AG09319 (cell line): ENCODE results near the gene ASAP2.

Experiments
- DNase-seq: peaks from one replicate; pipeline ENCODE4 v3.0.0-alpha.2; 2010; ENCODE audit warnings: low read depth; ENCODE audit errors: extremely low read depth
- TF ChIP-seq, protein P1 (sequence below): IDR thresholded peaks from 2 replicates; pipeline ENCODE4 v1.5.1; 2011; ENCODE audit warnings: low read depth, mild to moderate bottlenecking, inconsistent platforms, low read length, moderate library complexity

Gene ASAP2

DNA sequence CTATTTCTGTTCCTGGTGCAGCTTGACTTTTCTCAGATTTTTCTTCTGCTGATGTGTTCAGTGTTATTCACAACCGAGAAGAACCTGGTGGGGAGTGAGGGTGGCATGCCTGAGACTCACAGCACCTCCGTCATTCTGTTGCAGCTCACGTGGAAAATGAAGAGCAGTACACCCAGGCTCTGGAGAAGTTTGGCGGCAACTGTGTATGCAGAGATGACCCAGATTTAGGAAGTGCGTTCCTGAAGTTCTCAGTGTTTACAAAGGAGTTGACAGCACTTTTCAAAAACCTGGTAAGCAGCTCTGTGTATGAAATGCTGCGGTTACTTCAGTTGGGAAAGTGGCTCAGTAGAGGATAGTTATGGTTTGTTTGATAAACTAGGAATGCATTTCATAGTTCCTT, 90.5 kb downstream of the ASAP2 start:
- no peak for DNase-seq
- TF ChIP-seq, protein P1, sequence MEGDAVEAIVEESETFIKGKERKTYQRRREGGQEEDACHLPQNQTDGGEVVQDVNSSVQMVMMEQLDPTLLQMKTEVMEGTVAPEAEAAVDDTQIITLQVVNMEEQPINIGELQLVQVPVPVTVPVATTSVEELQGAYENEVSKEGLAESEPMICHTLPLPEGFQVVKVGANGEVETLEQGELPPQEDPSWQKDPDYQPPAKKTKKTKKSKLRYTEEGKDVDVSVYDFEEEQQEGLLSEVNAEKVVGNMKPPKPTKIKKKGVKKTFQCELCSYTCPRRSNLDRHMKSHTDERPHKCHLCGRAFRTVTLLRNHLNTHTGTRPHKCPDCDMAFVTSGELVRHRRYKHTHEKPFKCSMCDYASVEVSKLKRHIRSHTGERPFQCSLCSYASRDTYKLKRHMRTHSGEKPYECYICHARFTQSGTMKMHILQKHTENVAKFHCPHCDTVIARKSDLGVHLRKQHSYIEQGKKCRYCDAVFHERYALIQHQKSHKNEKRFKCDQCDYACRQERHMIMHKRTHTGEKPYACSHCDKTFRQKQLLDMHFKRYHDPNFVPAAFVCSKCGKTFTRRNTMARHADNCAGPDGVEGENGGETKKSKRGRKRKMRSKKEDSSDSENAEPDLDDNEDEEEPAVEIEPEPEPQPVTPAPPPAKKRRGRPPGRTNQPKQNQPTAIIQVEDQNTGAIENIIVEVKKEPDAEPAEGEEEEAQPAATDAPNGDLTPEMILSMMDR: no peak

DNA sequence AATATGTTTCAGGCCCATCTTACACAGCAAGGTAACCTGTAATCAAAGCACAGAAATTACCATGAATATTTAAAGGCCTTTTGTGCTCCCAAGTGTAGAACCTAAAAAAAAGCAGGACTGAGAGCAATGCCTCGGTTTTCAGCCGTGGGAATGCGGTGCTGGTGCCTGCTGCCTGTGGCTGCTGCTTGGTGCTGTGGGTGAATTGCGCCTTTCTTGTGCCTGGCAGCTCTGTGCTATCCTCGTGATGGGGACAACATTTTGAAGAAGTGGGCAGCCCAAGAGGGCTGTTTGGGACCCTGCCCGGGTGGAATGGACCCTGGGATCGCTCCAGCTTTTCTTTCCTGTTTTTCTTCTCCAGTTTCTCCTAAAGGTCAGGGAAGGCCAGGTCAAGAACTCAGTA, 91.2 kb downstream of the ASAP2 start:
- TF ChIP-seq, protein P1: no peak

GRCh38 chr2:9298583-9298982, 92.0 kb downstream of the ASAP2 start:
- no peak for DNase-seq
- TF ChIP-seq, protein P1: no peak

More for the DNA sequence above, 91.2 kb downstream of the ASAP2 start:
- DNase-seq: no peak

DNA sequence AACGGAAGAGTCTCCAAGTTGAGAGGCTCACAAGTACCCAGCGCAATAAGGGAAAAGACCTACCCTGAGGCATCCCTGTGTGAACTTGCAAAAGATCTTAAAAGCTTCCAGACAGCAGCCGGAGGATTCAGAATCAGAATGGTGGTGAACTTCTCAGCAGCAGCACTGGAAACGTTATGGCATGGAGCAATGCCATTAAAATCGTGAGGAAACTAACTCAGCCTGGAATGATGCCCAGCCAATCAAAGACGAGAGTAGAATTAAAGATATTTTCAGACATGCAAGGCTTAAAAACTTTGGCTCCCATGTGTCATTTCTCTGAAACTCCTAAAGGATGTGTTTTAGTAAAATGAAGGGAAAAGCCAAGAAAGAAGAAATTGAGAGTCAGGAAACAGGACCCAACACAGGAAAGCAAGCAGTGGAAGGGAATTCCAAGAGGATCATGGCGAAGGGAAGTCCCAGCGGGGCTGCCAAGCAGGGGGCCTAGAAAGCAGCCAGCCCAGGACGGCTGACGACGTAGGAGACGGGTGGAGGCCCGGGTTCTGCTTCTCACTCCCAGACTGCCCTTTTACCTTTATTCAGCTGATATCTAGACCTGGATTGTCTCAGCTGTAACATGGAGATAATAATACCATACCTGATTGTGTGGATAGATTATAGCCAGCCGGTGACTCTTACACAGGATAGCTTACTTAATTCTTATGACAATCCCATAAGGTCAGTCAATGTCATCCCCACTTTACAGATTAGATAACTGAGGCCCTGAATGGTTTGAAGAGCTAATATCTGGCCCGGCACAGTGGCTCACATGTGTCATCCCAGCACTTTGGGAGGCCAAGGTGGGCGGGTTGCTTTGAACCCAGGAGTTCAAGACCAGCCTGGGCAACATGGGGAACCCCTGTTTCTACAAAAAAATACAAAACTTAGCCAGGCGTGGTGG, 92.8 kb downstream of the ASAP2 start:
- no peak for DNase-seq

DNA sequence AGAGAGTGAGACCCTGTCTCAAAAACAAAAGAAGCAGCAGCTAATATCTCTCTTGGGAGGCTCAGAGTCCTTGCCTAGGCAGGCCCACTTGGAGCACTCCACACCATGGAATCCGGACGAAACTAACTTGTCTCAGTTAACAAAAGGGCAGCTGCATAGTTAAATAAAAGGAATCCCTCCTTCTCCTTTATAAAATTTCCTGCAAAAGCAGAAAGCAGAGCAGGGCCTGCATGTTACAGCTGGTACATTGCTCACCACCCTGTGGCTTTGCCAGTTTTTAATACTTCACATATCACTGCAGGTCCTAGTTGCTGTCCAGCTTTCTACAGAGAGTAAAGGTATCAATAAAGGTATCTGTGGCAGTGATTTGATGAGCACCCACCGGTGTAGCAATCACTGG, 93.6 kb downstream of the ASAP2 start:
- DNase-seq: no peak

More for the DNA sequence above, 92.8 kb downstream of the ASAP2 start:
- TF ChIP-seq, protein P1: no peak

DNA sequence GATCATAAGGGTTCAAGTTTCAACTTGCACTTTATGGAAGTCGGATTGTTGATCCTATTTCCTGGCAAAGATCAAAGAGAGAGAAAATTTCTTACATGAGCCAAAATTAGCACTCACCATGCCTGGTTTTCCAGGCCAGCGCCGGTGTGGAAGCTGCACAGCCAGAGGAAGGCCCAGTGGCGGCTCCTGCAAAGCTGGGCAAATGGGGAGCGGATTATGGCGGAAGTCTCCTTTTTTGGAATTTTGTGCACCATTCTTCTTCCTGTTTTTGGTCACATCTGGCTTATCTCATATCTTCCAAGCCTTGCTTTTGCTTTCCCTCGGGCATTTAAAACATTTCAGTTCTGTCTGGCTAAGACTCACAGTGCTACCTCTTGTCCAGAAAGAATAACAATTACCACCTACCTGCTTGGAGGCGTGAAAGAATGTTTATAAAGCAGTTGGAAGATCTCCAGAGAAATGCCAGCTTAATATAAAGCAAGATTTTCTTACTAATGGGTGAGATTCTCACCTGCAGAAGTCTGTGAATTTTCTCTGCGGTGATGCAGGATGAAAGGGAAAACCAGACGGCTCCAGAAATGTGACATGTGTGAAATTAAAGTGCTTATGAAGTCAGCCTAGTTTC, 94.3 kb downstream of the ASAP2 start:
- DNase-seq: no peak
- TF ChIP-seq, protein P1: no peak

More for the DNA sequence above, 93.6 kb downstream of the ASAP2 start:
- TF ChIP-seq, protein P1: no peak

- no peak for DNase-seq
- TF ChIP-seq, protein P1: no peak
Measured at GRCh38 chr2:9302755-9303154, 96.1 kb downstream of the ASAP2 start.
